HEK293T (cell line): ENCODE results near the gene CDHR2.
"Not testable (repeated sequence)": the region's sequence is repeated elsewhere in the genome, so short reads cannot be mapped to it uniquely, and the experiment has no call there.

Experiments
- CTCF ChIA-PET: fragments of 350-600 bp; formaldehyde crosslinking; extraction: SDS; loops from one replicate; lab custom pipeline; 2021; ENCODE audit warnings: antibody characterized with exemption, inconsistent platforms; lab: Yijun Ruan, JAX
- POLR2A ChIA-PET: fragments of 350-600 bp; formaldehyde crosslinking; extraction: SDS; loops from one replicate; lab custom pipeline; 2020; ENCODE audit warnings: antibody characterized with exemption, inconsistent platforms; lab: Yijun Ruan, JAX
- DNase-seq: peaks from one replicate; pipeline ENCODE4 v3.0.0; 2012; ENCODE audit warnings: mixed read lengths; ENCODE audit errors: extremely low spot score
- ARNT ChIP-seq: fragments of 450-650 bp; IDR thresholded peaks from 2 replicates; pipeline ENCODE4 v1.6.1; 2017; ENCODE audit warnings: mild to moderate bottlenecking
- BHLHE40 ChIP-seq: fragments of 450-650 bp; IDR thresholded peaks from 2 replicates; pipeline ENCODE4 v1.6.1; 2016; ENCODE audit warnings: mild to moderate bottlenecking, moderate library complexity, borderline replicate concordance
- CTBP1 ChIP-seq: fragments of 450-650 bp; IDR thresholded peaks from 2 replicates; pipeline ENCODE4 v1.6.1; 2016; ENCODE audit warnings: borderline replicate concordance
- ELF4 ChIP-seq: fragments of 450-650 bp; IDR thresholded peaks from 2 replicates; pipeline ENCODE4 v1.6.1; 2017; ENCODE audit warnings: antibody characterized with exemption
- FOXA1 ChIP-seq: fragments of 450-650 bp; IDR thresholded peaks from 2 replicates; pipeline ENCODE4 v1.6.1; 2016; ENCODE audit warnings: mild to moderate bottlenecking
- FOXK2 ChIP-seq: fragments of 450-650 bp; IDR thresholded peaks from 2 replicates; pipeline ENCODE4 v1.6.1; 2016; ENCODE audit warnings: mild to moderate bottlenecking
- FOXM1 ChIP-seq: fragments of 450-650 bp; IDR thresholded peaks from 2 replicates; pipeline ENCODE4 v1.6.1; 2017; ENCODE audit warnings: mild to moderate bottlenecking, borderline replicate concordance
- HDGF ChIP-seq: fragments of 450-650 bp; IDR thresholded peaks from 2 replicates; pipeline ENCODE4 v1.6.1; 2017; ENCODE audit warnings: antibody characterized with exemption, borderline replicate concordance
- L3MBTL2 ChIP-seq: fragments of 450-650 bp; conservative IDR thresholded peaks from 2 replicates; pipeline ENCODE4 v1.6.1; 2016; ENCODE audit warnings: mild to moderate bottlenecking
- LEF1 ChIP-seq: fragments of 450-650 bp; IDR thresholded peaks from 2 replicates; pipeline ENCODE4 v1.6.1; 2017; ENCODE audit warnings: mild to moderate bottlenecking, borderline replicate concordance
- NFRKB ChIP-seq: fragments of 450-650 bp; IDR thresholded peaks from 2 replicates; pipeline ENCODE4 v1.6.1; 2016; ENCODE audit warnings: mild to moderate bottlenecking, moderate library complexity
- PKNOX1 ChIP-seq: fragments of 450-650 bp; IDR thresholded peaks from 2 replicates; pipeline ENCODE4 v1.6.1; 2016
- SP1 ChIP-seq: fragments of 450-650 bp; IDR thresholded peaks from 2 replicates; pipeline ENCODE4 v1.6.1; 2017
- SUZ12 ChIP-seq: fragments of 450-650 bp; IDR thresholded peaks from 2 replicates; pipeline ENCODE4 v1.6.1; 2016; ENCODE audit warnings: mild to moderate bottlenecking
- TARDBP ChIP-seq: fragments of 450-650 bp; IDR thresholded peaks from 2 replicates; pipeline ENCODE4 v1.6.1; 2016
- ZNF384 ChIP-seq: fragments of 450-650 bp; IDR thresholded peaks from 2 replicates; pipeline ENCODE4 v1.6.1; 2016

The CDHR2 gene

GRCh38 chr5:176595386-176595943, 46.3 kb downstream of the CDHR2 start:
- TF ChIP-seq ZNF384: no peak
- no peak for TF ChIP-seq FOXA1
- no peak for TF ChIP-seq HDGF
- no peak for TF ChIP-seq PKNOX1
- TF ChIP-seq ELF4: no peak
- TF ChIP-seq CTBP1: no peak
- no peak for TF ChIP-seq BHLHE40
- no peak for TF ChIP-seq SP1
- no peak for TF ChIP-seq NFRKB
- TF ChIP-seq FOXM1: no peak
- TF ChIP-seq TARDBP: no peak
- TF ChIP-seq FOXK2: no peak
- no peak for TF ChIP-seq SUZ12
- TF ChIP-seq LEF1: no peak
- no peak for TF ChIP-seq L3MBTL2
- TF ChIP-seq ARNT: no peak
- DNase-seq: no peak
- CTCF ChIA-PET: no interaction called here
- POLR2A ChIA-PET: interaction anchor here (0.7 kb wide), 1 partner anchor 13 kb away, joined by 3 read pairs; no protein-coding TSS in a partner anchor

GRCh38 chr5:176596069-176596644, 47.0 kb downstream of the CDHR2 start:
- POLR2A ChIA-PET: interaction anchor here (0.7 kb wide), 1 partner anchor 13 kb away, joined by 3 read pairs; no protein-coding TSS in a partner anchor
- DNase-seq: no peak
- CTCF ChIA-PET: no interaction called here
- no peak for TF ChIP-seq LEF1
- TF ChIP-seq CTBP1: no peak
- no peak for TF ChIP-seq BHLHE40
- TF ChIP-seq L3MBTL2: no peak

GRCh38 chr5:176596689-176597416, 47.7 kb downstream of the CDHR2 start:
- no peak for TF ChIP-seq HDGF

GRCh38 chr5:176597417-176598389, 48.6 kb downstream of the CDHR2 start:
- no peak for TF ChIP-seq L3MBTL2
- no peak for TF ChIP-seq SUZ12
- no peak for TF ChIP-seq BHLHE40
- TF ChIP-seq ELF4: no peak
- no peak for TF ChIP-seq ZNF384
- no peak for TF ChIP-seq HDGF
- TF ChIP-seq FOXK2: no peak
- TF ChIP-seq PKNOX1: no peak
- ChIA-PET CTCF (no interaction called here), POLR2A (no interaction called here)
- no peak for DNase-seq

More at GRCh38 chr5:176596689-176597416, 47.7 kb downstream of the CDHR2 start:
- ChIA-PET CTCF (no interaction called here), POLR2A (no interaction called here)
- DNase-seq: no peak

- CTCF ChIA-PET: interaction anchor here (0.6 kb wide), 1 partner anchor 366 kb away, joined by 5 read pairs; no protein-coding TSS in a partner anchor
- POLR2A ChIA-PET, DNase-seq: not testable (repeated sequence)
These were observed 50.7 kb downstream of the CDHR2 start for GRCh38 chr5:176599749-176600430.

GRCh38 chr5:176601901-176602482, 52.9 kb downstream of the CDHR2 start:
- DNase-seq: no peak
- ChIA-PET CTCF (no interaction called here), POLR2A (no interaction called here)
- TF ChIP-seq HDGF: no peak
- no peak for TF ChIP-seq CTBP1
- no peak for TF ChIP-seq FOXK2
- no peak for TF ChIP-seq FOXA1
- TF ChIP-seq SUZ12: no peak
- no peak for TF ChIP-seq ZNF384
- TF ChIP-seq PKNOX1: no peak
- TF ChIP-seq NFRKB: no peak
- TF ChIP-seq SP1: no peak
- no peak for TF ChIP-seq ARNT
- no peak for TF ChIP-seq L3MBTL2
- TF ChIP-seq ELF4: no peak
- no peak for TF ChIP-seq LEF1
